Activated CD4-positive, alpha-beta T cell treated with anti-CD3 and anti-CD28 coated beads, Interleukin-2, Interleukin-4, amounts not matched to agents 100 ng/mL and 50 ng/mL, durations not matched to agents 16 hours and 8 hours (primary cell): ENCODE results near the gene ZNF543.
A peak's percentile ranks its signal among the peaks of the same experiment; 100 is the strongest.
"Not testable (repeated sequence)": the region's sequence is repeated elsewhere in the genome, so short reads cannot be mapped to it uniquely, and the experiment has no call there.

Source experiments
- DNase-seq: peaks from one replicate; pipeline ENCODE4 v3.0.0-alpha.2; 2020; ENCODE audit warnings: low spot score

ZNF543 gene

GRCh38 chr19:57321116-57321515 lies 844 bp downstream of the ZNF543 start:
- no peak for DNase-seq

- DNase-seq: no peak
Measured at GRCh38 chr19:57321751-57322150, 1.5 kb downstream of the ZNF543 start.

- no peak for DNase-seq
Measured at GRCh38 chr19:57324992-57325391, 4.7 kb downstream of the ZNF543 start.

GRCh38 chr19:57327993-57328392 lies 7.7 kb downstream of the ZNF543 start:
- DNase-seq: no peak

- no peak for DNase-seq
Measured at GRCh38 chr19:57334191-57334590, 13.9 kb downstream of the ZNF543 start.

GRCh38 chr19:57338877-57339276 lies 18.6 kb downstream of the ZNF543 start:
- DNase-seq: no peak

- DNase-seq: no peak
Measured at GRCh38 chr19:57342582-57342981, 22.3 kb downstream of the ZNF543 start.

GRCh38 chr19:57348136-57348535 lies 27.9 kb downstream of the ZNF543 start:
- no peak for DNase-seq

GRCh38 chr19:57350877-57351805 lies 30.9 kb downstream of the ZNF543 start, which contains the start of gene ZNF304:
Gene ZNF304 (plus strand): TSS chr19:57351271. CDS start chr19:57351665, 394 bp downstream.
- DNase-seq: peak; percentile 91

- DNase-seq: no peak
Measured at GRCh38 chr19:57351867-57352266, 31.6 kb downstream of the ZNF543 start.

GRCh38 chr19:57355916-57356315 lies 35.6 kb downstream of the ZNF543 start:
- no peak for DNase-seq

- DNase-seq: no peak
Measured at GRCh38 chr19:57357406-57357805, 37.1 kb downstream of the ZNF543 start.

GRCh38 chr19:57359300-57359699 lies 39.0 kb downstream of the ZNF543 start:
- DNase-seq: no peak

- no peak for DNase-seq
Measured at GRCh38 chr19:57362419-57362818, 42.1 kb downstream of the ZNF543 start.

- DNase-seq: peak; percentile 98
Measured at GRCh38 chr19:57362997-57363687, 42.9 kb downstream of the ZNF543 start, which contains the start of the genes TRAPPC2B and ZNF547. Gene TRAPPC2B (plus strand): TSS chr19:57363551. CDS start chr19:57364834, 1,283 bp downstream. Gene ZNF547 (plus strand): TSS chr19:57363551. CDS start chr19:57368556, 5,005 bp downstream.

GRCh38 chr19:57363688-57364181 lies 43.5 kb downstream of the ZNF543 start:
- no peak for DNase-seq

- DNase-seq: no peak
Measured at GRCh38 chr19:57366776-57367175, 46.5 kb downstream of the ZNF543 start.

GRCh38 chr19:57374179-57374578 lies 53.9 kb downstream of the ZNF543 start:
- no peak for DNase-seq

GRCh38 chr19:57374647-57375046 lies 54.4 kb downstream of the ZNF543 start:
- DNase-seq: not testable (repeated sequence)

GRCh38 chr19:57376151-57376550 lies 55.9 kb downstream of the ZNF543 start:
- no peak for DNase-seq

- DNase-seq: no peak
Measured at GRCh38 chr19:57377498-57378146, 57.4 kb downstream of the ZNF543 start.
